ENCODE measurements around the gene TMEM106C. TPM values are rescaled to one million over a fixed set of nuclear protein-coding genes. Genes with fewer than 3 reads are reported as not detected.

The TMEM106C gene
- total RNA-seq, 1 donor from 2014 or later, result 73.7 TPM

- no peak for TF ChIP-seq CTCF (IDR thresholded peaks at IDR 0.05; ENCODE audit: unreplicated experiment)
- peaks cover 47% of the 10 kb centered on the region for H3K4me1 Mint-ChIP-seq
- no peaks in the 10 kb centered on the region for H3K36me3 Mint-ChIP-seq
- peak overlapping the region; percentile 77 for H3K4me3 Mint-ChIP-seq
- no peaks in the 10 kb centered on the region for H3K9me3 Mint-ChIP-seq
- peak in 1 of 2 experiments; percentile 66 for DNase-seq (ENCODE audit: low spot score in 2 of 2, unreplicated experiment in 2 of 2)
- H3K27ac Mint-ChIP-seq, result peak overlapping the region; percentile 92
- peaks cover 38% of the 10 kb centered on the region for H3K27me3 Mint-ChIP-seq (ENCODE audit: low read depth)
Observed at GRCh38 chr12:48000878-48001504, 37.6 kb downstream of the TMEM106C start.

- peak overlapping the region; percentile 77 for H3K4me3 Mint-ChIP-seq
- no peak for TF ChIP-seq CTCF (IDR thresholded peaks at IDR 0.05; ENCODE audit: unreplicated experiment)
- peaks cover 43% of the 10 kb centered on the region for H3K27me3 Mint-ChIP-seq (ENCODE audit: low read depth)
- DNase-seq (ENCODE audit: low spot score in 2 of 2, unreplicated experiment in 2 of 2), result peak in 1 of 2 experiments; percentile 73
- H3K27ac Mint-ChIP-seq, result peak overlapping the region; percentile 92
- peaks cover 47% of the 10 kb centered on the region for H3K4me1 Mint-ChIP-seq
- H3K36me3 Mint-ChIP-seq, result no peaks in the 10 kb centered on the region
- H3K9me3 Mint-ChIP-seq, result no peaks in the 10 kb centered on the region
Observed at GRCh38 chr12:48001505-48002413, 38.4 kb downstream of the TMEM106C start.

GRCh38 chr12:48002414-48002730, 39.0 kb downstream of the TMEM106C start:
- peak overlapping the region; percentile 77 for H3K4me3 Mint-ChIP-seq
- DNase-seq (ENCODE audit: low spot score in 2 of 2, unreplicated experiment in 2 of 2), result no peak
- no peak for TF ChIP-seq CTCF (IDR thresholded peaks at IDR 0.05; ENCODE audit: unreplicated experiment)
- H3K36me3 Mint-ChIP-seq, result no peaks in the 10 kb centered on the region
- peaks cover 47% of the 10 kb centered on the region for H3K4me1 Mint-ChIP-seq
- peak overlapping the region; percentile 92 for H3K27ac Mint-ChIP-seq
- peaks cover 49% of the 10 kb centered on the region for H3K27me3 Mint-ChIP-seq (ENCODE audit: low read depth)
- no peaks in the 10 kb centered on the region for H3K9me3 Mint-ChIP-seq

GRCh38 chr12:48002773-48003218, 39.4 kb downstream of the TMEM106C start:
- TF ChIP-seq CTCF (IDR thresholded peaks at IDR 0.05; ENCODE audit: unreplicated experiment), result no peak
- DNase-seq (ENCODE audit: low spot score in 2 of 2, unreplicated experiment in 2 of 2), result peak in 1 of 2 experiments; percentile 67
- Mint-ChIP-seq H3K27me3 (ENCODE audit: low read depth) (peaks cover 52% of the 10 kb centered on the region), H3K27ac (peak overlapping the region; percentile 92), H3K9me3 (no peaks in the 10 kb centered on the region), H3K36me3 (no peaks in the 10 kb centered on the region), H3K4me1 (peaks cover 47% of the 10 kb centered on the region), H3K4me3 (peak overlapping the region; percentile 77)

GRCh38 chr12:48003226-48004052, 40.0 kb downstream of the TMEM106C start:
- peak overlapping the region; percentile 92 for H3K27ac Mint-ChIP-seq
- no peak for TF ChIP-seq CTCF (IDR thresholded peaks at IDR 0.05; ENCODE audit: unreplicated experiment)
- H3K9me3 Mint-ChIP-seq, result no peaks in the 10 kb centered on the region
- no peaks in the 10 kb centered on the region for H3K36me3 Mint-ChIP-seq
- no peak for DNase-seq (ENCODE audit: low spot score in 2 of 2, unreplicated experiment in 2 of 2)
- H3K27me3 Mint-ChIP-seq (ENCODE audit: low read depth), result peaks cover 56% of the 10 kb centered on the region
- H3K4me3 Mint-ChIP-seq, result peak overlapping the region; percentile 77
- H3K4me1 Mint-ChIP-seq, result peaks cover 49% of the 10 kb centered on the region

All from mesothelial cell of epicardium (in vitro differentiated cells).